ENCODE measurements around the gene CTNNA2.

CTNNA2 gene

DNA sequence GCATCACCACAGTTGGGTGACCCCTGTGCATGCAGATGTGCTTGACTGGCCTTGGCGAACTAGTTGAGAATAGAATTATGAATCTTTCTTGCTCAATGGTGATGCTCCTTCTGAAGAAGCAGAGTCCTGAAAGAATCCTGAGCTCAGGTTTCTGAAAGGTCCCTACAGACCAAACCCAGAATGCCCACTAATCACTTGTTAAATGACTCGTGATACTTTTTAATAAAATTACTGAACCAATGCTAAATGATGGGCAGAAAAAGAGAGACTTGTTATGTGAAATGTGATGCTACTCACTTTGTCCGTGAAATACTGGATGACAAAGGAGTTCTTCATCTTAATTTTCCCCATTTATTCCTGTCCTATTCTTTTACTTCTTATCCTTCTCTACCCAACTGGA, 1055.2 kb downstream of the CTNNA2 start:
- DNase-seq (ENCODE audit: low spot score): no peak

GRCh38 chr2:80573167-80573566, 1060.3 kb downstream of the CTNNA2 start:
- DNase-seq (ENCODE audit: low spot score): no peak

- DNase-seq (ENCODE audit: low spot score): no peak
Observed at GRCh38 chr2:80573950-80574349, 1061.1 kb downstream of the CTNNA2 start.

GRCh38 chr2:80579756-80580155, 1066.9 kb downstream of the CTNNA2 start:
- no peak for DNase-seq (ENCODE audit: low spot score)

- no peak for DNase-seq (ENCODE audit: low spot score)
Observed at GRCh38 chr2:80591233-80591632, 1078.4 kb downstream of the CTNNA2 start.

GRCh38 chr2:80592106-80592505, 1079.3 kb downstream of the CTNNA2 start:
- no peak for DNase-seq (ENCODE audit: low spot score)

- DNase-seq (ENCODE audit: low spot score): no peak
Observed at GRCh38 chr2:80610108-80610507, 1097.3 kb downstream of the CTNNA2 start.

- DNase-seq (ENCODE audit: low spot score): no peak
Observed at GRCh38 chr2:80621656-80622055, 1108.8 kb downstream of the CTNNA2 start.

GRCh38 chr2:80624062-80624461, 1111.2 kb downstream of the CTNNA2 start:
- no peak for DNase-seq (ENCODE audit: low spot score)

DNA sequence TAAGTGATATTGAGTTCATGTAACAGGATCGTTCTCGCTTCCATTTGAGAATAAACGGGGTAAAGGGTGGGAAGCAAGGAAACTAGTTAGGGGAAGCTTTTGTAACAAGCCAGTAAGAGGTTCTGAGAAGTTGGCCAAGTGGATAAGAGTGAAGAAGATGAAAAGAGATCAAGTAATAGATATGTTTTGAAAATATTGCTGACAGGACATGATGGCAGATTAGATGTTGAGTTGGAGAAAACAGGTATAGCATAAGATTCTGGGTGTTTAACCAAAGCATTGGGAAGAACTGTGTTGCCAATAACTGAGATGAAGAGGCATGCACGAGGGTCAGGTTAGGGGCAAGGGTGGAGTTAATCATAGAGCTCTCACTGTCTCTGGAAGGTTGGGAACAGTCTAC, 1121.7 kb downstream of the CTNNA2 start:
- DNase-seq (ENCODE audit: low spot score): no peak

DNA sequence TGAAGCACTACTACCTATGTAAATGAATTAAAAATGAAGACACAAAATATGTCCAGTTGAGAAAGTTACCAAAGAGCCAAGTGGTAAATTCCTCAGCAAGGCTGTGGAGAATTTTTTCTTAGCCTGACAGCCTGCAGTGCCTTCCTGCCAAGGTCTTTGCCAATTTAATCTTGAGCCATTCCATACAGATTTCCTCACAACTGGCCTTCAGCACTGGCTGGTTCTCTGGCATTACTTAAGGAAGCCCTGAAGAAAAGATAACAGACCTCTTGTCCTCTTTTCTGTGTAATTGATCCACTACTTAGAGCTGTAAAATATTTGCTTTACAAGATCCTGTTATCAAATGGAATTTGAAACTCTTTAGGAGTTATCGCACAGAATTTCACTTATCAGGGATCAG, 1125.9 kb downstream of the CTNNA2 start:
- no peak for DNase-seq (ENCODE audit: low spot score)

DNA sequence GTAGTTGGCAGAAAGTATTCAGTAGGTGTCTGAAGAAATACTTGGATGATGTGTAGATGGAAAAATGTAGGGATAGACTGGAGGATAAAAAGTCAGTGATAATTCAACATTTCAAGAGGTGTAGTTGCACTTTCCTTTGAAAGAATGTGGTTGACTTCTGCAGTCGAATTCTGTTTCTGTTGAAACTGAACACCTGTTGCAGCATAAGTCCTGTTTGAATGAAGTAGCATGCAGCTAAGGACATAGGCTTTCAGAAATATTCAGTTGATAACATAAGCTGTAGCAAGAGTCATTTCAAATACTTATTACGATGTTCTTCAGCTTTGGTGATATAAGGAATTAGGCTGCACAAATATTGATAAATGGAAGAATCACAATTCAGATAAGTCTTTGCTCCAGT, 1129.6 kb downstream of the CTNNA2 start:
- DNase-seq (ENCODE audit: low spot score): no peak

DNA sequence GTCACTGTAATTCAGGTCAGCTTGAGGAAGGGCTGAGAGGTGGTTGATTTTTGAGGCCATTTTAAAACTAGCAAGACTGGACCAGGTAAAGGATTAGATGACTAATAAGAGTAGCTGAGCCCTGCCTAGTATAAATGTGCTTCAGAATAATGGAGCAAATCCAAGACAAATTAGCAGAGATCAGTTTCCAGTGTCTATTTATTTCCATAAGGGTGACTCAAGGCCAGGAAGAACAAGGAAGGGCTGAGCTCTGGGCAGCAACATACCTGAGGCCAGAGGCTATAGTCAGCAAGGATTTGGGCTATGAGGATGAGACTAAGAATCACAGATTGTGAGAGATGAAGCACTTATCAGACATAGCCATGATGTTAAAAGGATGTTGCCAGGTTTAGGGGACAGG, 1130.7 kb downstream of the CTNNA2 start:
- DNase-seq (ENCODE audit: low spot score): no peak

GRCh38 chr2:80651435-80651834, 1138.6 kb downstream of the CTNNA2 start:
- DNase-seq (ENCODE audit: low spot score): no peak

- DNase-seq (ENCODE audit: low spot score): no peak
Observed at GRCh38 chr2:80655265-80655664, 1142.4 kb downstream of the CTNNA2 start.

DNA sequence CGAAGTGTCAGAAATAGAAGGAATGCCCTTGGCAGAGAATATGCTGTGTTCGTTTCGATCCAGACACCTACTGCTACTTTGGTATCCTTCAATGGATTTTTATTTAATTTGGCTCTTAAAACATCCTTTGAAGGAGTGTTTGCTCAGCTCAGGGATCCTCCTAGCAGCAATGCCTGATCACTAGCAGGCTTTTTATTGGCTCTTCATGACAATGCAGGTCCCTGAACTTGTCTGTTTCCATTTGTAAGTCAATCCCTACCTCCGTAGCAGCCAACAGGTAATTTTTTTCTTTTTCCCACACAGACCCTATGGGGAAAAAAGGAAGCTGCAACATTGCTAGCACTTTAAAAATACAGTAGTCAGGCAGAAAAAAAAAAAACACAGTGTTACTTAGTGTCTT, 1157.9 kb downstream of the CTNNA2 start:
- no peak for DNase-seq (ENCODE audit: low spot score)

DNA sequence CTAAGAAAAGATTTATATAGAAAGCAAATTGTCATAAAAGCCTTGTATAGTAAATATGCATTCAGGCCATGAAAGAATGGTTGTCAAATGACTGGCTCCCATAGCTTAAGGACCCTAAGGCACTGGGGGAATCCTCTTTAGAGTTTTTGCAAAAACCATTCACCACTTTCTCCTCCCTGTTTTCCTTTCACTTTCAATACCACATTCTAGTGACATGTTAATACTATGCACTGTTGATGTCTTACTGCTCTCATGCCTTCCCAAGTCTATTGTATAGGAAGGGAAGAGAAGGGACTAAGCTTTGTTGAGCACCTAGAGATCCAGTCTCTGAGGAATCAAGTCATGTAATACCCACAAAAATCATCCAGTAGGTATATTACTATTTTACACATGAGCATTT, 1174.7 kb downstream of the CTNNA2 start:
- no peak for DNase-seq (ENCODE audit: low spot score)

DNA sequence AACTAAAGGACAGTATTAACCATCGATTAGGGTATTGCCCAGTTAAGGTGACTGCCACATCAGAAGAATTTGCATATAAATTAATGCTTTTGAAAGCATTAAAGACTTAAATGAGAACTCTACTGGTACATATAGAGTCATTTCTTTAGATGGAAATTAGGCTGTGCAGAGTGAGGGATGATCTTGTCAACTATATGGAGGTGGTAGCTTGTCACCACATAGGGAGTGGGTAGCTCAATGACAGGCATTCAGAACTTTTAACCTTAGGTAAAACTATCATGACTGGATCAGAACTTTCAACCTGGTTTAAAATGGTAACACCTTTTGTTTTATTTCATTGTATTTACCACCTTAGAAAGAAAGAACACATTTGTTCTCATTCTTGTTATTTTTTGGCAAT, 1176.3 kb downstream of the CTNNA2 start:
- no peak for DNase-seq (ENCODE audit: low spot score)
